Esophagus squamous epithelium (tissue), 4 donors: Measurements from ENCODE around the gene MRPS14.

ENCODE experiments used
- POLR2A ChIP-seq, 4 donors: fragments of 450-650 bp; IDR thresholded peaks; one replicate each; pipeline ENCODE4 v1.6.1; 2017; ENCODE audit warnings: antibody characterized with exemption in 4 of 4, mild to moderate bottlenecking in 4 of 4, moderate library complexity in 3 of 4
- TF ChIP-seq, protein P1 (sequence below), 6 experiments: fragments of 450-650 bp in 4 of 6; fragments of 200-600 bp in 2 of 6; sonication (generic) in 2 of 6; IDR thresholded peaks; one replicate each; pipeline ENCODE4 v1.5.1; 2016 to 2019; ENCODE audit warnings: antibody characterized with exemption in 6 of 6, mild to moderate bottlenecking in 4 of 6, moderate library complexity in 4 of 6

DNA sequence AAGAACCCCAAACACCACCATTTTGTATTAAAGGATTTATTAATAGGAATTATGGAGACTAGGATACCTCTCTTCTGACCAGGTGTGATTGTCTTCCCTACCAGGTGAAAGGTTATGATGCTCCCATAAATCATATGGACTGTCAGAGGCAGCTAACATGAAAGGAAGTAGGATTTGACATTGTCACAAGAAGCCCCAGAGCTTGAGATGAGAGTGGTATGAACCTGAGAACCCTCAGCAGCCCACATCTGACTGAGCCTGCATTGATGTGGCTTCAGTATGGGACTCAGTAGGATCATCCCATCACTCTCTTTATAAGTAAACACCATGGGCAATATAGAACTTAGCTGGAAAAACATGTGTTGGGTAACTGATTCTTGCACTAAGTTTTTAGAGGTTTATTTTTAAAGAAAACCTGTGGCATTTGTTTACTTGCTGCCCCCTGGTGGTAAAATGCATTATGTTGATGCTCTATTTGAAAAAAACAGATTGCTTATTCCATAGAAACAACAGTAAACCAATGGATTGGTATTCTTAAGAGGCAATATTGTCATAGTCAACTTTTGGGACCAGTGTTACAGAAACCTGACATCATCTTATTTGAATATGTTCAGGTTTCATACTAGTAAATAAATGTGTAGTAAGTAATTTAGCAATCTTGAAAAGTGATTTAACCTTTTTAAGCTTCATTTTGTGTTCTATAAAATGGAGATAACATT is 40.1 kb downstream of the MRPS14 start:
- TF ChIP-seq, protein P1, sequence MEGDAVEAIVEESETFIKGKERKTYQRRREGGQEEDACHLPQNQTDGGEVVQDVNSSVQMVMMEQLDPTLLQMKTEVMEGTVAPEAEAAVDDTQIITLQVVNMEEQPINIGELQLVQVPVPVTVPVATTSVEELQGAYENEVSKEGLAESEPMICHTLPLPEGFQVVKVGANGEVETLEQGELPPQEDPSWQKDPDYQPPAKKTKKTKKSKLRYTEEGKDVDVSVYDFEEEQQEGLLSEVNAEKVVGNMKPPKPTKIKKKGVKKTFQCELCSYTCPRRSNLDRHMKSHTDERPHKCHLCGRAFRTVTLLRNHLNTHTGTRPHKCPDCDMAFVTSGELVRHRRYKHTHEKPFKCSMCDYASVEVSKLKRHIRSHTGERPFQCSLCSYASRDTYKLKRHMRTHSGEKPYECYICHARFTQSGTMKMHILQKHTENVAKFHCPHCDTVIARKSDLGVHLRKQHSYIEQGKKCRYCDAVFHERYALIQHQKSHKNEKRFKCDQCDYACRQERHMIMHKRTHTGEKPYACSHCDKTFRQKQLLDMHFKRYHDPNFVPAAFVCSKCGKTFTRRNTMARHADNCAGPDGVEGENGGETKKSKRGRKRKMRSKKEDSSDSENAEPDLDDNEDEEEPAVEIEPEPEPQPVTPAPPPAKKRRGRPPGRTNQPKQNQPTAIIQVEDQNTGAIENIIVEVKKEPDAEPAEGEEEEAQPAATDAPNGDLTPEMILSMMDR (IDR thresholded peaks at IDR 0.05), result peak; percentile 43 to 77 (median 68)
- no peak for TF ChIP-seq POLR2A (IDR thresholded peaks at IDR 0.05)
